ENCODE measurements around the gene NR6A1. TPM values are rescaled to one million over a fixed set of nuclear protein-coding genes. Genes with fewer than 3 reads are reported as not detected.

The NR6A1 gene
- polyA plus RNA-seq, 1 experiment, result 0.25 TPM

- H3K4me3 ChIP-seq (ENCODE audit: low read depth, low read length), result no peak overlapping the region
- H3K27me3 ChIP-seq (ENCODE audit: control insufficient read depth, insufficient read depth, low read length), result no peaks in the 10 kb centered on the region
- H3K36me3 ChIP-seq (ENCODE audit: control insufficient read depth, insufficient read depth, low read length), result no peaks in the 10 kb centered on the region
- ChIA-PET CTCF (interaction anchor here (0.8 to 4.1 kb wide), 4 partner anchors 10 to 80 kb away, joined by 3 to 19 read pairs (median 6); no protein-coding TSS in a partner anchor), POLR2A (interaction anchor here (1.0 to 1.3 kb wide), 2 partner anchors 21 to 28 kb away, joined by 3 to 4 read pairs; no protein-coding TSS in a partner anchor)
- TF ChIP-seq, protein P1, sequence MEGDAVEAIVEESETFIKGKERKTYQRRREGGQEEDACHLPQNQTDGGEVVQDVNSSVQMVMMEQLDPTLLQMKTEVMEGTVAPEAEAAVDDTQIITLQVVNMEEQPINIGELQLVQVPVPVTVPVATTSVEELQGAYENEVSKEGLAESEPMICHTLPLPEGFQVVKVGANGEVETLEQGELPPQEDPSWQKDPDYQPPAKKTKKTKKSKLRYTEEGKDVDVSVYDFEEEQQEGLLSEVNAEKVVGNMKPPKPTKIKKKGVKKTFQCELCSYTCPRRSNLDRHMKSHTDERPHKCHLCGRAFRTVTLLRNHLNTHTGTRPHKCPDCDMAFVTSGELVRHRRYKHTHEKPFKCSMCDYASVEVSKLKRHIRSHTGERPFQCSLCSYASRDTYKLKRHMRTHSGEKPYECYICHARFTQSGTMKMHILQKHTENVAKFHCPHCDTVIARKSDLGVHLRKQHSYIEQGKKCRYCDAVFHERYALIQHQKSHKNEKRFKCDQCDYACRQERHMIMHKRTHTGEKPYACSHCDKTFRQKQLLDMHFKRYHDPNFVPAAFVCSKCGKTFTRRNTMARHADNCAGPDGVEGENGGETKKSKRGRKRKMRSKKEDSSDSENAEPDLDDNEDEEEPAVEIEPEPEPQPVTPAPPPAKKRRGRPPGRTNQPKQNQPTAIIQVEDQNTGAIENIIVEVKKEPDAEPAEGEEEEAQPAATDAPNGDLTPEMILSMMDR (IDR thresholded peaks at IDR 0.05; ENCODE audit: insufficient read depth, low read depth, low read length), result no peak
- no peak for DNase-seq (ENCODE audit: low read depth)
Measured at GRCh38 chr9:124631326-124631725, 139.8 kb downstream of the NR6A1 start.

DNA sequence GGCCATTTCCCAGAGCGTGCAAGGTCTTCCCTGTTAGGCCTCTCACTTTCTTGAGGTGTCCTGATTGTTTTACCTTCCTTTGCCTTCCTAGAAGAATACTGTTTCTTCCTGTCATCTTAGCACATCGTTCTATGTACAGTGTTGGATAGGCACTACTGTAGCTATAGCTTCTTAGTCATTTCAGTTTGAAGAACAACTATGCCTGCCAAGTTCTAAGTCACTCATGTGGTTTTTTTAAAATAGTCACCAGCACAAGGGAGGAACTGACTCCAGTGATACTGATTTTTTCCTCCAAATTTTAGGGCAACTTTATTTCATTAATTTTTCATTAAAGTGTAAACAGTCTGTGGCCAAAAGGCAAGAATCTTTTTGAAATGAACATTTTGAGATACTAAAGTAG is 141.5 kb downstream of the NR6A1 start:
- Histone ChIP-seq H3K4me3 (ENCODE audit: low read depth, low read length) (no peak overlapping the region), H3K27me3 (ENCODE audit: control insufficient read depth, insufficient read depth, low read length) (no peaks in the 10 kb centered on the region), H3K36me3 (ENCODE audit: control insufficient read depth, insufficient read depth, low read length) (no peaks in the 10 kb centered on the region)
- TF ChIP-seq, protein P1 (IDR thresholded peaks at IDR 0.05; ENCODE audit: insufficient read depth, low read depth, low read length), result no peak
- ChIA-PET POLR2A (no interaction called here), CTCF (interaction anchor here (1.1 to 4.1 kb wide), 3 partner anchors 12 to 82 kb away, joined by 3 to 19 read pairs (median 5); no protein-coding TSS in a partner anchor)
- DNase-seq (ENCODE audit: low read depth), result no peak

DNA sequence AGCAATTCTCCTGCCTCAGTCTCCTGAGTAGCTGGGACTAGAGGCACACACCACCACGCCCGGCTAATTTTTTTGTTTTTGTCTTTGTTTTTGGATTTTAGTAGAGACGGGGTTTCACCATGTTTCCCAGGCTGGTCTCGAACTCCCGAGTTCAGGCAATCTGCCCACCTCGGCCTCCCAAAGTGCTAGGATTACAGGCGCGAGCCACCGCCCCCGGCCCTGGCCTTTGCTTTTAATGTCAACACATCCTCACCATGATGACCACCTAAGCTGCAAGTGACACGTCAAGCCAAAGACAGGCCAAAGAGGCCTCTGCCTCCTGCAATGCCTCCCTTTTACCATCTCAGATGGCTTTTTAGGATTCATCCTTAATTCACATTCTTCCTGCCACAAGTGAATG is 142.4 kb downstream of the NR6A1 start:
- Histone ChIP-seq H3K36me3 (ENCODE audit: control insufficient read depth, insufficient read depth, low read length) (no peaks in the 10 kb centered on the region), H3K27me3 (ENCODE audit: control insufficient read depth, insufficient read depth, low read length) (no peaks in the 10 kb centered on the region), H3K4me3 (ENCODE audit: low read depth, low read length) (no peak overlapping the region)
- TF ChIP-seq, protein P1 (IDR thresholded peaks at IDR 0.05; ENCODE audit: insufficient read depth, low read depth, low read length), result no peak
- ChIA-PET POLR2A (no interaction called here), CTCF (no interaction called here)
- no peak for DNase-seq (ENCODE audit: low read depth)

- ChIA-PET POLR2A (no interaction called here), CTCF (interaction anchor here (2.5 to 5.5 kb wide), 2 partner anchors 9 to 85 kb away, joined by 9 to 37 read pairs; no protein-coding TSS in a partner anchor)
- Histone ChIP-seq H3K27me3 (ENCODE audit: control insufficient read depth, insufficient read depth, low read length) (no peaks in the 10 kb centered on the region), H3K36me3 (ENCODE audit: control insufficient read depth, insufficient read depth, low read length) (no peaks in the 10 kb centered on the region), H3K4me3 (ENCODE audit: low read depth, low read length) (no peak overlapping the region)
- no peak for DNase-seq (ENCODE audit: low read depth)
- TF ChIP-seq, protein P1 (IDR thresholded peaks at IDR 0.05; ENCODE audit: insufficient read depth, low read depth, low read length), result no peak
Measured at GRCh38 chr9:124626276-124626675, 144.8 kb downstream of the NR6A1 start.

DNA sequence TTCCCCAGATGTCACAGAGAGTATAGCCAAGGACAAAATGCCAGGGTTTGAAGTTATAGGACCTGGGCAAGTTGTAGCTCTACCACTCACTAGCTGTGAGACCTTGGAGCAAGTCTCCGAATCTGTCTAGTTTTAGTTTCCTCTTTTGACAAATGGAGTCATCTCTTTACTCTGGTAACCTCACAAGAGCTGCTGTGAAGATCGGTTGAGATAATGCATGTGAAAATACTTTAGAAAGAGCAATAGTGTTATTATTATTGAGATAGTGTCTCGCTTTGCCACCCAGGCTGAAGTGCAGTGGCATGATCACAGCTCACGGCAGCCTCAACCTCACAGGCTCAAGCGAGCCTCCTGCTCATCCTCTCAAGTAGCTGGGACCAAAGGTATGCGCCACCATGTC is 146.0 kb downstream of the NR6A1 start:
- Histone ChIP-seq H3K36me3 (ENCODE audit: control insufficient read depth, insufficient read depth, low read length) (no peaks in the 10 kb centered on the region), H3K27me3 (ENCODE audit: control insufficient read depth, insufficient read depth, low read length) (no peaks in the 10 kb centered on the region), H3K4me3 (ENCODE audit: low read depth, low read length) (no peak overlapping the region)
- TF ChIP-seq, protein P1 (IDR thresholded peaks at IDR 0.05; ENCODE audit: insufficient read depth, low read depth, low read length), result no peak
- POLR2A ChIA-PET, result no interaction called here
- DNase-seq (ENCODE audit: low read depth), result no peak
- CTCF ChIA-PET, result interaction anchor here (0.6 to 5.5 kb wide), 5 partner anchors 9 to 139 kb away, joined by 3 to 37 read pairs (median 4); no protein-coding TSS in a partner anchor

Measured in BJ (cell line).